HEK293T (cell line): ENCODE measurements around the gene TTLL9.

Experiments used
- BHLHE40 ChIP-seq: fragments of 450-650 bp; IDR thresholded peaks from 2 replicates; pipeline ENCODE4 v1.6.1; 2016; ENCODE audit warnings: mild to moderate bottlenecking, moderate library complexity, borderline replicate concordance
- CTBP1 ChIP-seq: fragments of 450-650 bp; IDR thresholded peaks from 2 replicates; pipeline ENCODE4 v1.6.1; 2016; ENCODE audit warnings: borderline replicate concordance
- ELF4 ChIP-seq: fragments of 450-650 bp; IDR thresholded peaks from 2 replicates; pipeline ENCODE4 v1.6.1; 2017; ENCODE audit warnings: antibody characterized with exemption
- FOXA1 ChIP-seq: fragments of 450-650 bp; IDR thresholded peaks from 2 replicates; pipeline ENCODE4 v1.6.1; 2016; ENCODE audit warnings: mild to moderate bottlenecking
- HDGF ChIP-seq: fragments of 450-650 bp; IDR thresholded peaks from 2 replicates; pipeline ENCODE4 v1.6.1; 2017; ENCODE audit warnings: antibody characterized with exemption, borderline replicate concordance
- LEF1 ChIP-seq: fragments of 450-650 bp; IDR thresholded peaks from 2 replicates; pipeline ENCODE4 v1.6.1; 2017; ENCODE audit warnings: mild to moderate bottlenecking, borderline replicate concordance
- SUZ12 ChIP-seq: fragments of 450-650 bp; IDR thresholded peaks from 2 replicates; pipeline ENCODE4 v1.6.1; 2016; ENCODE audit warnings: mild to moderate bottlenecking
- TARDBP ChIP-seq: fragments of 450-650 bp; IDR thresholded peaks from 2 replicates; pipeline ENCODE4 v1.6.1; 2016
- ZNF384 ChIP-seq: fragments of 450-650 bp; IDR thresholded peaks from 2 replicates; pipeline ENCODE4 v1.6.1; 2016

- TF ChIP-seq ELF4 (no peak), HDGF (no peak), TARDBP (no peak), LEF1 (no peak), SUZ12 (no peak), FOXA1 (no peak), BHLHE40 (no peak), ZNF384 (no peak), CTBP1 (no peak)
These were observed 111.3 kb downstream of the TTLL9 start for GRCh38 chr20:31981784-31982183.
